ENCODE results near the gene TOB1. TPM values are rescaled to one million over a fixed set of nuclear protein-coding genes. Genes with fewer than 3 reads are reported as not detected.

The TOB1 gene
- total RNA-seq, 1 experiment from 2014 or later: 31.6 TPM

- no peak overlapping the region for H2BK120ac ChIP-seq (ENCODE audit: low read depth, low read length, poor library complexity, severe bottlenecking)
- no peaks in the 10 kb centered on the region; a peak in 2 of 7 replicates for H3K36me3 Mint-ChIP-seq (ENCODE audit: insufficient read depth in 1 of 3, low read depth in 3 of 3)
- no peak overlapping the region for H3K23ac ChIP-seq (ENCODE audit: insufficient read length, low read depth, low read length)
- no CpG with 5 or more reads among the region's 12 CpGs for WGBS (ENCODE audit: extremely low coverage, insufficient read length, low lambda C conversion rate)
- no peak overlapping the region for H3K4ac ChIP-seq (ENCODE audit: low read depth, low read length)
- H3K4me1 Mint-ChIP-seq: peaks cover 53 to 80% of the 10 kb centered on the region in 2 experiments
- H3K27ac Mint-ChIP-seq: peak overlapping the region in 1 of 3 experiments; percentile 70; a peak in 1 of 7 replicates
- no peaks in the 10 kb centered on the region for H3K27me3 ChIP-seq (ENCODE audit: insufficient read depth, low read length)
- H3T11ph ChIP-seq (ENCODE audit: low read length): no peak overlapping the region
- H3K23me2 ChIP-seq (ENCODE audit: insufficient read length, low read depth, low read length, poor library complexity, severe bottlenecking): peaks cover 3% of the 10 kb centered on the region
- no peaks in the 10 kb centered on the region for H3K79me1 ChIP-seq (ENCODE audit: insufficient read depth, low read depth, low read length, poor library complexity, severe bottlenecking)
- no peaks in the 10 kb centered on the region for H3K9me3 ChIP-seq (ENCODE audit: control insufficient read depth, low read depth, low read length)
- H2BK12ac ChIP-seq (ENCODE audit: insufficient read length, low read depth, low read length): no peak overlapping the region
- H2AFZ ChIP-seq (ENCODE audit: low read length): no peak overlapping the region
- no peak overlapping the region for H3K18ac ChIP-seq (ENCODE audit: insufficient read length, low read depth, low read length)
- H2BK5ac ChIP-seq (ENCODE audit: insufficient read length, low read length): no peak overlapping the region
- no peak overlapping the region for H3K4me3 Mint-ChIP-seq
- no peak for TF ChIP-seq CTCF (conservative IDR thresholded peaks at IDR 0.05)
- H2BK15ac ChIP-seq (ENCODE audit: low read depth, low read length): no peak overlapping the region
- H3K79me2 ChIP-seq (ENCODE audit: insufficient read depth, low read length): no peaks in the 10 kb centered on the region
- H3K14ac ChIP-seq (ENCODE audit: insufficient read depth, low read length): no peak overlapping the region
- no peak overlapping the region for H2BK20ac ChIP-seq (ENCODE audit: low read depth, low read length, poor library complexity, severe bottlenecking)
- H4K8ac ChIP-seq (replicated peaks; ENCODE audit: insufficient read length, low read depth, low read length): no peak overlapping the region
- H3K56ac ChIP-seq (ENCODE audit: insufficient read length, low read depth, low read length): no peak overlapping the region
- H4K91ac ChIP-seq (ENCODE audit: insufficient read length, low read depth, low read length): no peak overlapping the region
- no peak overlapping the region for H3K4me2 ChIP-seq (ENCODE audit: insufficient read depth, insufficient read length, low read length)
- H4K20me1 ChIP-seq (ENCODE audit: control insufficient read depth, insufficient read depth, insufficient read length): no peaks in the 10 kb centered on the region
- H3K4me1 ChIP-seq (ENCODE audit: insufficient read depth, low read length): peaks cover 8% of the 10 kb centered on the region; the same call in 1 of the 2 replicates
- no peak overlapping the region for H3K9ac ChIP-seq (ENCODE audit: extremely low read depth, insufficient read length, low read length)
- H2AK5ac ChIP-seq (ENCODE audit: insufficient read length, low read length): no peak overlapping the region
- H3K27me3 Mint-ChIP-seq (ENCODE audit: low read depth): no peaks in the 10 kb centered on the region; the same call in none of the 2 replicates
- H3K27ac ChIP-seq (ENCODE audit: insufficient read length, low read depth, low read length): no peak overlapping the region
- no peak for DNase-seq
- no peaks in the 10 kb centered on the region for H3K9me3 Mint-ChIP-seq
- no peak overlapping the region for H4K5ac ChIP-seq (ENCODE audit: insufficient read length, low read depth, low read length)
Measured at GRCh38 chr17:50832267-50832863, 33.8 kb downstream of the TOB1 start.

Measured in H9 (cell line).